ENCODE measurements around the gene PKDCC.
"Not testable (repeated sequence)": the region's sequence is repeated elsewhere in the genome, so short reads cannot be mapped to it uniquely, and the experiment has no call there.

The PKDCC gene

GRCh38 chr2:42060028-42060427, 12.2 kb downstream of the PKDCC start:
- H3K9me3 Mint-ChIP-seq: no peaks in the 10 kb centered on the region
- no peaks in the 10 kb centered on the region for H3K4me1 Mint-ChIP-seq (ENCODE audit: low read depth)
- H3K27me3 Mint-ChIP-seq (ENCODE audit: low read depth): peaks cover 9% of the 10 kb centered on the region
- DNase-seq (ENCODE audit: low spot score): no peak
- H3K36me3 Mint-ChIP-seq (ENCODE audit: low read depth): no peaks in the 10 kb centered on the region
- no peak overlapping the region for H3K4me3 Mint-ChIP-seq
- H3K27ac Mint-ChIP-seq: no peak overlapping the region

- Mint-ChIP-seq H3K27ac (no peak overlapping the region), H3K9me3 (no peaks in the 10 kb centered on the region), H3K36me3 (ENCODE audit: low read depth) (no peaks in the 10 kb centered on the region), H3K4me1 (ENCODE audit: low read depth) (no peaks in the 10 kb centered on the region), H3K4me3 (no peak overlapping the region), H3K27me3 (ENCODE audit: low read depth) (peaks cover 7% of the 10 kb centered on the region)
- no peak for DNase-seq (ENCODE audit: low spot score)
These were observed 13.1 kb downstream of the PKDCC start for GRCh38 chr2:42060718-42061619.

- H3K27ac Mint-ChIP-seq: no peak overlapping the region
These were observed 14.0 kb downstream of the PKDCC start for GRCh38 chr2:42061839-42062238.

GRCh38 chr2:42063431-42064171, 15.8 kb downstream of the PKDCC start:
- H3K9me3 Mint-ChIP-seq: no peaks in the 10 kb centered on the region
- H3K36me3 Mint-ChIP-seq (ENCODE audit: low read depth): no peaks in the 10 kb centered on the region
- no peak for DNase-seq (ENCODE audit: low spot score)
- H3K27me3 Mint-ChIP-seq (ENCODE audit: low read depth): peaks cover 9% of the 10 kb centered on the region
- H3K4me3 Mint-ChIP-seq: no peak overlapping the region
- H3K27ac Mint-ChIP-seq: no peak overlapping the region
- no peaks in the 10 kb centered on the region for H3K4me1 Mint-ChIP-seq (ENCODE audit: low read depth)

More at GRCh38 chr2:42061839-42062238, 14.0 kb downstream of the PKDCC start:
- DNase-seq (ENCODE audit: low spot score): no peak
- peaks cover 6% of the 10 kb centered on the region for H3K27me3 Mint-ChIP-seq (ENCODE audit: low read depth)
- H3K9me3 Mint-ChIP-seq: no peaks in the 10 kb centered on the region
- H3K4me3 Mint-ChIP-seq: no peak overlapping the region
- H3K36me3 Mint-ChIP-seq (ENCODE audit: low read depth): no peaks in the 10 kb centered on the region
- no peaks in the 10 kb centered on the region for H3K4me1 Mint-ChIP-seq (ENCODE audit: low read depth)

- no peak overlapping the region for H3K4me3 Mint-ChIP-seq
- H3K27ac Mint-ChIP-seq: no peak overlapping the region
- DNase-seq (ENCODE audit: low spot score): no peak
- no peaks in the 10 kb centered on the region for H3K9me3 Mint-ChIP-seq
- H3K27me3 Mint-ChIP-seq (ENCODE audit: low read depth): peaks cover 6% of the 10 kb centered on the region
- no peaks in the 10 kb centered on the region for H3K4me1 Mint-ChIP-seq (ENCODE audit: low read depth)
- no peaks in the 10 kb centered on the region for H3K36me3 Mint-ChIP-seq (ENCODE audit: low read depth)
These were observed 16.7 kb downstream of the PKDCC start for GRCh38 chr2:42064417-42064942.

- H3K9me3 Mint-ChIP-seq; H3K4me3 Mint-ChIP-seq; H3K27ac Mint-ChIP-seq; H3K4me1 Mint-ChIP-seq (ENCODE audit: low read depth); DNase-seq (ENCODE audit: low spot score); H3K27me3 Mint-ChIP-seq (ENCODE audit: low read depth); H3K36me3 Mint-ChIP-seq (ENCODE audit: low read depth): not testable (repeated sequence)
These were observed 17.9 kb downstream of the PKDCC start for GRCh38 chr2:42065753-42066152.

- not testable (repeated sequence) for H3K27ac Mint-ChIP-seq; H3K36me3 Mint-ChIP-seq (ENCODE audit: low read depth)
These were observed 19.2 kb downstream of the PKDCC start for GRCh38 chr2:42067001-42067400.

GRCh38 chr2:42067521-42067920, 19.7 kb downstream of the PKDCC start:
- no peaks in the 10 kb centered on the region for H3K36me3 Mint-ChIP-seq (ENCODE audit: low read depth)
- peaks cover 8% of the 10 kb centered on the region for H3K27me3 Mint-ChIP-seq (ENCODE audit: low read depth)
- no peak overlapping the region for H3K27ac Mint-ChIP-seq
- no peak for DNase-seq (ENCODE audit: low spot score)
- no peaks in the 10 kb centered on the region for H3K4me1 Mint-ChIP-seq (ENCODE audit: low read depth)
- no peaks in the 10 kb centered on the region for H3K9me3 Mint-ChIP-seq
- no peak overlapping the region for H3K4me3 Mint-ChIP-seq

More at GRCh38 chr2:42067001-42067400, 19.2 kb downstream of the PKDCC start:
- not testable (repeated sequence) for H3K27me3 Mint-ChIP-seq (ENCODE audit: low read depth); H3K4me3 Mint-ChIP-seq; H3K9me3 Mint-ChIP-seq; H3K4me1 Mint-ChIP-seq (ENCODE audit: low read depth); DNase-seq (ENCODE audit: low spot score)

GRCh38 chr2:42068571-42069178, 20.9 kb downstream of the PKDCC start:
- Mint-ChIP-seq H3K27ac (no peak overlapping the region), H3K4me1 (ENCODE audit: low read depth) (no peaks in the 10 kb centered on the region), H3K9me3 (no peaks in the 10 kb centered on the region), H3K4me3 (no peak overlapping the region), H3K27me3 (ENCODE audit: low read depth) (peaks cover 8% of the 10 kb centered on the region), H3K36me3 (ENCODE audit: low read depth) (no peaks in the 10 kb centered on the region)
- DNase-seq (ENCODE audit: low spot score): no peak

- H3K4me3 Mint-ChIP-seq: no peak overlapping the region
These were observed 21.7 kb downstream of the PKDCC start for GRCh38 chr2:42069568-42069967.

GRCh38 chr2:42071791-42072190, 24.0 kb downstream of the PKDCC start:
- Mint-ChIP-seq H3K27me3 (ENCODE audit: low read depth) (peaks cover 5% of the 10 kb centered on the region), H3K36me3 (ENCODE audit: low read depth) (no peaks in the 10 kb centered on the region), H3K9me3 (no peaks in the 10 kb centered on the region), H3K4me3 (no peak overlapping the region), H3K4me1 (ENCODE audit: low read depth) (no peaks in the 10 kb centered on the region), H3K27ac (no peak overlapping the region)
- DNase-seq (ENCODE audit: low spot score): no peak

More at GRCh38 chr2:42069568-42069967, 21.7 kb downstream of the PKDCC start:
- Mint-ChIP-seq H3K36me3 (ENCODE audit: low read depth) (no peaks in the 10 kb centered on the region), H3K27ac (no peak overlapping the region), H3K9me3 (no peaks in the 10 kb centered on the region), H3K4me1 (ENCODE audit: low read depth) (no peaks in the 10 kb centered on the region), H3K27me3 (ENCODE audit: low read depth) (peaks cover 5% of the 10 kb centered on the region)
- DNase-seq (ENCODE audit: low spot score): no peak

GRCh38 chr2:42072349-42073118, 24.7 kb downstream of the PKDCC start:
- no peaks in the 10 kb centered on the region for H3K9me3 Mint-ChIP-seq
- no peak overlapping the region for H3K4me3 Mint-ChIP-seq
- H3K4me1 Mint-ChIP-seq (ENCODE audit: low read depth): no peaks in the 10 kb centered on the region
- no peak for DNase-seq (ENCODE audit: low spot score)
- peaks cover 3% of the 10 kb centered on the region for H3K27me3 Mint-ChIP-seq (ENCODE audit: low read depth)
- H3K36me3 Mint-ChIP-seq (ENCODE audit: low read depth): no peaks in the 10 kb centered on the region
- H3K27ac Mint-ChIP-seq: no peak overlapping the region

- H3K27me3 Mint-ChIP-seq (ENCODE audit: low read depth): peaks cover 3% of the 10 kb centered on the region
- DNase-seq (ENCODE audit: low spot score): no peak
- no peaks in the 10 kb centered on the region for H3K36me3 Mint-ChIP-seq (ENCODE audit: low read depth)
- no peaks in the 10 kb centered on the region for H3K4me1 Mint-ChIP-seq (ENCODE audit: low read depth)
- H3K4me3 Mint-ChIP-seq: no peak overlapping the region
- H3K27ac Mint-ChIP-seq: no peak overlapping the region
- no peaks in the 10 kb centered on the region for H3K9me3 Mint-ChIP-seq
These were observed 26.1 kb downstream of the PKDCC start for GRCh38 chr2:42073739-42074503.
